ENCODE results near the gene PBX2.
A peak's percentile ranks its signal among the peaks of the same experiment; 100 is the strongest.

The PBX2 gene

DNA sequence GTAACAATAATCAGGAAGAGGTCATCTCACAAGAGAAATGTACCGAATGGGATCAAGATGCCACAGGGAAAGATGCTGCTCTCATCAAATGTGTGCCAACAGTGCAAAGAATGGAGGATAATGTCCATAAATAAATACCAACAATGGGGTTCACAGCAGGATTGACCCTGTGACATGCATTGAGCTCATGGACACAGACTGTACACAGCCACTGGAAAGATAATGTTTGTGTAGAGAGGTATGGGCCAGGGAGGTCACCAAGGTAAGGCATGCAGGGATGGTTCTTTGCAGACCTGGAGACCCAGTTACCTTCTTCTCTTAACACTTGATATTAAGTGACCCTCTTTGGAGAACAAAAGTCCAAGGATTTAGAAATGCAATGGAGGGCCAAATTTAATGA lies 15.6 kb downstream of the PBX2 start:
- Histone ChIP-seq H3K36me3 (ENCODE audit: insufficient read depth, low read length) (peaks cover 17% of the 10 kb centered on the region; the same call in 1 of the 2 replicates), H3F3A (ENCODE audit: insufficient read depth, low read length) (no peaks in the 10 kb centered on the region), H2AFZ (ENCODE audit: low read length) (no peak overlapping the region), H3K27me3 (ENCODE audit: insufficient read depth, low read length) (no peaks in the 10 kb centered on the region), H3K9me2 (ENCODE audit: low read depth, low read length) (no peaks in the 10 kb centered on the region), H3K27ac (ENCODE audit: low read depth, low read length, poor library complexity, severe bottlenecking) (no peak overlapping the region), H3K4me2 (ENCODE audit: low read length) (peak overlapping the region; percentile 96), H3K9me3 (ENCODE audit: low read length) (no peaks in the 10 kb centered on the region), H4K20me1 (ENCODE audit: insufficient read depth, low read length) (no peaks in the 10 kb centered on the region), H3K9ac (ENCODE audit: low read length) (no peak overlapping the region; the same call in 1 of the 2 replicates), H3K4me3 (ENCODE audit: low read depth, low read length, poor library complexity, severe bottlenecking) (peak overlapping the region; percentile 91), H3K79me2 (ENCODE audit: insufficient read depth, low read length) (peaks cover 12% of the 10 kb centered on the region; the same call in 1 of the 2 replicates), H3K4me1 (ENCODE audit: insufficient read depth, low read length, severe bottlenecking) (peaks cover 53% of the 10 kb centered on the region)
- TF ChIP-seq EZH2 (IDR thresholded peaks at IDR 0.05; ENCODE audit: borderline replicate concordance, low read length), result no peak
- TF ChIP-seq, protein P1, sequence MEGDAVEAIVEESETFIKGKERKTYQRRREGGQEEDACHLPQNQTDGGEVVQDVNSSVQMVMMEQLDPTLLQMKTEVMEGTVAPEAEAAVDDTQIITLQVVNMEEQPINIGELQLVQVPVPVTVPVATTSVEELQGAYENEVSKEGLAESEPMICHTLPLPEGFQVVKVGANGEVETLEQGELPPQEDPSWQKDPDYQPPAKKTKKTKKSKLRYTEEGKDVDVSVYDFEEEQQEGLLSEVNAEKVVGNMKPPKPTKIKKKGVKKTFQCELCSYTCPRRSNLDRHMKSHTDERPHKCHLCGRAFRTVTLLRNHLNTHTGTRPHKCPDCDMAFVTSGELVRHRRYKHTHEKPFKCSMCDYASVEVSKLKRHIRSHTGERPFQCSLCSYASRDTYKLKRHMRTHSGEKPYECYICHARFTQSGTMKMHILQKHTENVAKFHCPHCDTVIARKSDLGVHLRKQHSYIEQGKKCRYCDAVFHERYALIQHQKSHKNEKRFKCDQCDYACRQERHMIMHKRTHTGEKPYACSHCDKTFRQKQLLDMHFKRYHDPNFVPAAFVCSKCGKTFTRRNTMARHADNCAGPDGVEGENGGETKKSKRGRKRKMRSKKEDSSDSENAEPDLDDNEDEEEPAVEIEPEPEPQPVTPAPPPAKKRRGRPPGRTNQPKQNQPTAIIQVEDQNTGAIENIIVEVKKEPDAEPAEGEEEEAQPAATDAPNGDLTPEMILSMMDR (IDR thresholded peaks at IDR 0.05; ENCODE audit: low read length), result no peak

- peaks cover 12% of the 10 kb centered on the region; the same call in 1 of the 2 replicates for H3K79me2 ChIP-seq (ENCODE audit: insufficient read depth, low read length)
- no peak overlapping the region for H3K27ac ChIP-seq (ENCODE audit: low read depth, low read length, poor library complexity, severe bottlenecking)
- peaks cover 28% of the 10 kb centered on the region; the same call in 1 of the 2 replicates for H3K36me3 ChIP-seq (ENCODE audit: insufficient read depth, low read length)
- TF ChIP-seq EZH2 (IDR thresholded peaks at IDR 0.05; ENCODE audit: borderline replicate concordance, low read length), result no peak
- TF ChIP-seq, protein P1 (IDR thresholded peaks at IDR 0.05; ENCODE audit: low read length), result no peak
- no peak overlapping the region for H2AFZ ChIP-seq (ENCODE audit: low read length)
- no peaks in the 10 kb centered on the region for H3F3A ChIP-seq (ENCODE audit: insufficient read depth, low read length)
- H3K4me2 ChIP-seq (ENCODE audit: low read length), result peak overlapping the region; percentile 14; the same call in 1 of the 2 replicates
- no peaks in the 10 kb centered on the region for H3K27me3 ChIP-seq (ENCODE audit: insufficient read depth, low read length)
- no peak overlapping the region for H3K9ac ChIP-seq (ENCODE audit: low read length)
- H4K20me1 ChIP-seq (ENCODE audit: insufficient read depth, low read length), result no peaks in the 10 kb centered on the region
- H3K9me3 ChIP-seq (ENCODE audit: low read length), result no peaks in the 10 kb centered on the region
- no peak overlapping the region for H3K4me3 ChIP-seq (ENCODE audit: low read depth, low read length, poor library complexity, severe bottlenecking)
- no peaks in the 10 kb centered on the region for H3K9me2 ChIP-seq (ENCODE audit: low read depth, low read length)
- peaks cover 47% of the 10 kb centered on the region for H3K4me1 ChIP-seq (ENCODE audit: insufficient read depth, low read length, severe bottlenecking)
Measured at GRCh38 chr6:32173051-32173727, 16.8 kb downstream of the PBX2 start.

DNA sequence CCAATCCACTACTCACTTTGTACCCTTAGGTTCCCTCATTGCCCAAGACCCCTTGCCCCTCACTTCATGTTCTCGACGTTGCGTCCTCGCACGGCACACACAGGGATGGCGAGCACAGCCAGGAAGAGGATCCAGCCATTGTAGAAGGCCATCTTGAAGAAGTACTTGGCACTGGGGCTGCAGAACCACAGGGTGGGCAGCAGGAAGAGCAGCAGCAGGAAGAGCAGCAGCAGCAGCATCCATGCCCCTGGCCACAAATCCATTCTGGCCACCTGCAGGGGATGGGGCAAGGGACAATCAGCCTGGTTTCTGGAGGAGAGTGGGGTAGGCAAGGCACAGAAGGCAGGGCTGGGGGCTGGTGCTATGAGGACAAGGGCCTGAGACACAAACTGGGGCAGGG lies 18.8 kb downstream of the PBX2 start:
- H3K27ac ChIP-seq (ENCODE audit: low read depth, low read length, poor library complexity, severe bottlenecking), result no peak overlapping the region
- H3K79me2 ChIP-seq (ENCODE audit: insufficient read depth, low read length), result peaks cover 12% of the 10 kb centered on the region; the same call in 1 of the 2 replicates
- peaks cover 37% of the 10 kb centered on the region; the same call in 1 of the 2 replicates for H3K36me3 ChIP-seq (ENCODE audit: insufficient read depth, low read length)
- TF ChIP-seq EZH2 (IDR thresholded peaks at IDR 0.05; ENCODE audit: borderline replicate concordance, low read length), result no peak
- TF ChIP-seq, protein P1 (IDR thresholded peaks at IDR 0.05; ENCODE audit: low read length), result no peak
- H3K9me2 ChIP-seq (ENCODE audit: low read depth, low read length), result no peaks in the 10 kb centered on the region
- no peaks in the 10 kb centered on the region for H3K9me3 ChIP-seq (ENCODE audit: low read length)
- H3K4me1 ChIP-seq (ENCODE audit: insufficient read depth, low read length, severe bottlenecking), result peaks cover 52% of the 10 kb centered on the region
- H3K27me3 ChIP-seq (ENCODE audit: insufficient read depth, low read length), result no peaks in the 10 kb centered on the region
- no peak overlapping the region for H2AFZ ChIP-seq (ENCODE audit: low read length)
- no peaks in the 10 kb centered on the region for H4K20me1 ChIP-seq (ENCODE audit: insufficient read depth, low read length)
- no peak overlapping the region for H3K4me3 ChIP-seq (ENCODE audit: low read depth, low read length, poor library complexity, severe bottlenecking)
- no peaks in the 10 kb centered on the region for H3F3A ChIP-seq (ENCODE audit: insufficient read depth, low read length)
- H3K4me2 ChIP-seq (ENCODE audit: low read length), result no peak overlapping the region
- no peak overlapping the region for H3K9ac ChIP-seq (ENCODE audit: low read length)

Measured in OCI-LY1 (cell line).